Measurements from ENCODE around the gene CCDC88B. TPM values are rescaled to one million over a fixed set of nuclear protein-coding genes. Genes with fewer than 3 reads are reported as not detected.

The CCDC88B gene
- total and polyA plus RNA-seq, 12 donors: 4.2 to 42.7 (median 7.0) TPM

DNA sequence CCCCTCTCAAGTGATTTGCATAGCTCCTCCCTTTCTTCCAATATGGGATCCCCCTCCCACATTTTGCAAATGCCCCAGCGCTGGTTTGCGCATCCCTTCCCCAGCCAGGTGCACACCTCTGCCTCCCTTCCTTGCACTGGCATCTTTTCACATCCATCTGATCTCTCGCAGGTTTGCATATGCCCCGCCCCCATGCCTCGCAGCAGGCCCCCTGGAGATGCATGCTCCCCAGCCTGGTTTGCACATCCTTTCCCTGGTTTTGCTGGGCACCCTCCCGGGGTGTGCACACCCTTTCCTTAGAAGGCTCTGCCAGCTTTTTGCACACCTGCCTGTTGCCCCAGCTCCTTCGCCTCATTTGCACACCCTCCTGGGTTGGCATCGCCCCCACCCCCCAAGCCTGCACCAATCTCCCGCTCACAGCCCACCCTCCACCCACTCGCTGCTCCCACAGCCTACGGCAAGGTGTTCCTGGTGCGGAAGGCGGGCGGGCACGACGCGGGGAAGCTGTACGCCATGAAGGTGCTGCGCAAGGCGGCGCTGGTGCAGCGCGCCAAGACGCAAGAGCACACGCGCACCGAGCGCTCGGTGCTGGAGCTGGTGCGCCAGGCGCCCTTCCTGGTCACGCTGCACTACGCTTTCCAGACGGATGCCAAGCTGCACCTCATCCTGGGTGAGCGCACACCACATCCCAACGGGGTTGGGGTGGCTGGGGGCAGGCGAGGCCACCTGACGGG is 19.9 kb downstream of the CCDC88B start:
- no peaks in the 10 kb centered on the region for H3K9me3 ChIP-seq
- WGBS, 2 donors: 74 to 78% methylated on average over 38 of the region's 38 CpGs
- peak overlapping the region in 8 of 10 donors; percentile 88 to 97 (median 93) for H3K27ac ChIP-seq
- intact Hi-C loops (cut with DNase I): loop anchor here in 4 of 10 donors (5.0 to 10.0 kb wide), 3 partner anchors 43 to 737 kb away; partner anchors contain the start of genes PRDX5 (in 4 of the 4), TRMT112 (in 4 of the 4) and VPS51 (in 1 of the 4)
- H3K4me3 ChIP-seq: peak overlapping the region; percentile 64 to 99 (median 92)
- ATAC-seq (peak in 1 of 8 donors; percentile 2), DNase-seq (no peak)
- H3K4me1 ChIP-seq: peaks cover 8 to 45% (median 35%) of the 10 kb centered on the region in 9 donors
- TF ChIP-seq, protein P1, sequence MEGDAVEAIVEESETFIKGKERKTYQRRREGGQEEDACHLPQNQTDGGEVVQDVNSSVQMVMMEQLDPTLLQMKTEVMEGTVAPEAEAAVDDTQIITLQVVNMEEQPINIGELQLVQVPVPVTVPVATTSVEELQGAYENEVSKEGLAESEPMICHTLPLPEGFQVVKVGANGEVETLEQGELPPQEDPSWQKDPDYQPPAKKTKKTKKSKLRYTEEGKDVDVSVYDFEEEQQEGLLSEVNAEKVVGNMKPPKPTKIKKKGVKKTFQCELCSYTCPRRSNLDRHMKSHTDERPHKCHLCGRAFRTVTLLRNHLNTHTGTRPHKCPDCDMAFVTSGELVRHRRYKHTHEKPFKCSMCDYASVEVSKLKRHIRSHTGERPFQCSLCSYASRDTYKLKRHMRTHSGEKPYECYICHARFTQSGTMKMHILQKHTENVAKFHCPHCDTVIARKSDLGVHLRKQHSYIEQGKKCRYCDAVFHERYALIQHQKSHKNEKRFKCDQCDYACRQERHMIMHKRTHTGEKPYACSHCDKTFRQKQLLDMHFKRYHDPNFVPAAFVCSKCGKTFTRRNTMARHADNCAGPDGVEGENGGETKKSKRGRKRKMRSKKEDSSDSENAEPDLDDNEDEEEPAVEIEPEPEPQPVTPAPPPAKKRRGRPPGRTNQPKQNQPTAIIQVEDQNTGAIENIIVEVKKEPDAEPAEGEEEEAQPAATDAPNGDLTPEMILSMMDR (IDR thresholded peaks at IDR 0.05): no peak
- H3K36me3 ChIP-seq: peaks cover 0 to 48% (median 29%) of the 10 kb centered on the region in 9 donors
- H3K27me3 ChIP-seq: no peaks in the 10 kb centered on the region

- DNase-seq (no peak), ATAC-seq (no peak)
- peaks cover 0 to 54% (median 35%) of the 10 kb centered on the region in 9 donors for H3K36me3 ChIP-seq
- TF ChIP-seq, protein P1 (IDR thresholded peaks at IDR 0.05): no peak
- peak overlapping the region in 3 of 10 donors; percentile 77 to 98 (median 94) for H3K4me3 ChIP-seq
- peak overlapping the region in 1 of 10 donors; percentile 12 for H3K27ac ChIP-seq
- H3K4me1 ChIP-seq: peaks cover 8 to 39% (median 29%) of the 10 kb centered on the region in 9 donors
- intact Hi-C loops (cut with DNase I): no loop called here
- WGBS, 2 donors: 80 to 89% methylated on average over 13 of the region's 13 CpGs
- H3K9me3 ChIP-seq: no peaks in the 10 kb centered on the region
- no peaks in the 10 kb centered on the region for H3K27me3 ChIP-seq
These were observed 20.5 kb downstream of the CCDC88B start for GRCh38 chr11:64360448-64360921.

GRCh38 chr11:64361659-64362058 is 21.7 kb downstream of the CCDC88B start:
- DNase-seq (no peak), ATAC-seq (no peak)
- no peak overlapping the region for H3K27ac ChIP-seq
- WGBS, 2 donors: 88 to 94% methylated on average over 11 to 18 of the region's 18 CpGs
- H3K36me3 ChIP-seq: peaks cover 0 to 66% (median 47%) of the 10 kb centered on the region in 9 donors
- H3K4me1 ChIP-seq: peaks cover 8 to 33% (median 26%) of the 10 kb centered on the region in 9 donors
- H3K27me3 ChIP-seq: no peaks in the 10 kb centered on the region
- TF ChIP-seq, protein P1 (IDR thresholded peaks at IDR 0.05): no peak
- intact Hi-C loops (cut with DNase I): no loop called here
- no peaks in the 10 kb centered on the region for H3K9me3 ChIP-seq
- no peak overlapping the region for H3K4me3 ChIP-seq

DNA sequence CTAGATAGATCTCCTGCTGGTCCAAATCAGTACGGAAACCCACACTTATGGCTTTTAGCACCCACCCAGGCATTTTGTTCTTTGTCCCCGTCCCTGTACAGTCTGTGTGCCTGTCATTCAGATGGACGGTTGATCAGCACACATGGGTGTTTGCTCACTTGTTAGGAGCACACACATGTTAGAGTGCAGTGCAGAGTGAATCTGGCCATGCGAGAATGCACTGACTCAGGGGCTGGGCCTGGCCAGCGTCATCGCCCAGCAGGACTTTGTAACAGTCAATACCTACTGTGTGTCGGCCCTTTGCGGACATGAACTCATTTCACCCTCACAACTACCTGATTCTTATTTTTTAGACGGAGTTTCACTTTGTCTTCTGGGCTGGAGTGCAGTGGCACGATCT is 22.3 kb downstream of the CCDC88B start:
- TF ChIP-seq, protein P1 (IDR thresholded peaks at IDR 0.05): no peak
- peaks cover 0 to 72% (median 51%) of the 10 kb centered on the region in 9 donors for H3K36me3 ChIP-seq
- no peaks in the 10 kb centered on the region for H3K27me3 ChIP-seq
- no peak overlapping the region for H3K27ac ChIP-seq
- no peak for DNase-seq
- H3K4me3 ChIP-seq: no peak overlapping the region
- 93 to 97% methylated on average over 10 of the region's 10 CpGs for WGBS, 2 donors
- H3K4me1 ChIP-seq: peaks cover 8 to 33% (median 25%) of the 10 kb centered on the region in 9 donors
- ATAC-seq: no peak
- intact Hi-C loops (cut with DNase I): no loop called here
- no peaks in the 10 kb centered on the region for H3K9me3 ChIP-seq

Data from heart right ventricle (tissue), 16 donors.